Measurements from ENCODE around the gene REEP2.

DNA sequence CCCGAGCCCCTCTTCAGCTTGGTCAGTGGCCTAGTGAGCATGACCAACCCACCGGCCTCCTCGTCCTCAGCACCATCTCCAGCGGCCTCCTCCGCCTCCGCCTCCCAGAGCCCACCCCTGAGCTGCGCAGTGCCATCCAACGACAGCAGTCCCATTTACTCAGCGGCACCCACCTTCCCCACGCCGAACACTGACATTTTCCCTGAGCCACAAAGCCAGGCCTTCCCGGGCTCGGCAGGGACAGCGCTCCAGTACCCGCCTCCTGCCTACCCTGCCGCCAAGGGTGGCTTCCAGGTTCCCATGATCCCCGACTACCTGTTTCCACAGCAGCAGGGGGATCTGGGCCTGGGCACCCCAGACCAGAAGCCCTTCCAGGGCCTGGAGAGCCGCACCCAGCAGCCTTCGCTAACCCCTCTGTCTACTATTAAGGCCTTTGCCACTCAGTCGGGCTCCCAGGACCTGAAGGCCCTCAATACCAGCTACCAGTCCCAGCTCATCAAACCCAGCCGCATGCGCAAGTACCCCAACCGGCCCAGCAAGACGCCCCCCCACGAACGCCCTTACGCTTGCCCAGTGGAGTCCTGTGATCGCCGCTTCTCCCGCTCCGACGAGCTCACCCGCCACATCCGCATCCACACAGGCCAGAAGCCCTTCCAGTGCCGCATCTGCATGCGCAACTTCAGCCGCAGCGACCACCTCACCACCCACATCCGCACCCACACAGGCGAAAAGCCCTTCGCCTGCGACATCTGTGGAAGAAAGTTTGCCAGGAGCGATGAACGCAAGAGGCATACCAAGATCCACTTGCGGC, 28.2 kb downstream of the REEP2 start:
- no peak for TF ChIP-seq CTCF (IDR thresholded peaks at IDR 0.05 in 8 of 11, conservative IDR thresholded peaks at IDR 0.05 in 3 of 11)
- TF ChIP-seq POLR2A (IDR thresholded peaks at IDR 0.05) = no peak
- TF ChIP-seq POLR2AphosphoS5 (IDR thresholded peaks at IDR 0.05) = peak; percentile 29 to 77 (median 65)

Measured in spleen (tissue), 7 donors.